HepG2 (cell line): Measurements from ENCODE around the gene MAP3K3. TPM values are rescaled to one million over a fixed set of nuclear protein-coding genes. Genes with fewer than 3 reads are reported as not detected.

ENCODE experiments used
- DR1 ChIP-seq: sonication (generic); formaldehyde crosslinking; IDR thresholded peaks from 2 replicates; pipeline ENCODE4 v1.8.0; 2021; ENCODE audit warnings: mild to moderate bottlenecking, missing genetic modification reagents, inconsistent platforms
- FOXK1 ChIP-seq: sonication (generic); formaldehyde crosslinking; IDR thresholded peaks from 2 replicates; pipeline ENCODE4 v1.4.0; 2020; ENCODE audit warnings: low read depth, missing genetic modification reagents, borderline replicate concordance
- GFI1 ChIP-seq: sonication (generic); formaldehyde crosslinking; IDR thresholded peaks from 2 replicates; pipeline ENCODE4 v1.5.0; 2020; ENCODE audit warnings: missing genetic modification reagents, mild to moderate bottlenecking, borderline replicate concordance
- HINFP ChIP-seq: sonication (generic); formaldehyde crosslinking; IDR thresholded peaks from 2 replicates; pipeline ENCODE4 v1.4.0; 2020; ENCODE audit warnings: low read depth, mild to moderate bottlenecking, missing genetic modification reagents
- HMG20B ChIP-seq: conservative IDR thresholded peaks from 2 replicates; pipeline ENCODE4 v1.6.1; 2016; ENCODE audit warnings: missing genetic modification reagents, missing compliant biosample characterization
- HNF4G ChIP-seq, 2 experiments: sonication (generic) in 1 of 2; formaldehyde crosslinking in 1 of 2; IDR thresholded peaks; 2 replicates each; pipeline versions ENCODE4 v1.4.0 to v1.6.1; 2011 to 2020; ENCODE audit warnings: borderline replicate concordance in 2 of 2, low read depth in 2 of 2, mild to moderate bottlenecking in 2 of 2, low read length in 1 of 2, missing genetic modification reagents in 1 of 2, moderate library complexity in 1 of 2
- MXD3 ChIP-seq: IDR thresholded peaks from 2 replicates; pipeline ENCODE4 v1.6.1; 2016; ENCODE audit warnings: mild to moderate bottlenecking, missing biosample characterization, missing genetic modification reagents
- NFAT5 ChIP-seq: sonication (generic); formaldehyde crosslinking; IDR thresholded peaks from 2 replicates; pipeline ENCODE4 v1.4.0; 2020; ENCODE audit warnings: missing genetic modification reagents
- PBX2 ChIP-seq: IDR thresholded peaks from 2 replicates; pipeline ENCODE4 v1.6.1; 2016; ENCODE audit warnings: control low read depth
- PHF8 ChIP-seq: sonication (generic); formaldehyde crosslinking; IDR thresholded peaks from 2 replicates; pipeline ENCODE4 v1.5.0; 2020; ENCODE audit warnings: missing genetic modification reagents
- SAP130 ChIP-seq: IDR thresholded peaks from 2 replicates; pipeline ENCODE4 v1.6.1; 2016; ENCODE audit warnings: low read depth
- SRSF9 ChIP-seq: fragments of 200-400 bp; formaldehyde crosslinking; IDR thresholded peaks from 2 replicates; pipeline ENCODE4 v1.6.1; 2018; ENCODE audit warnings: borderline replicate concordance, mild to moderate bottlenecking, low read depth, low read length; ENCODE audit not compliant: insufficient read depth, poor library complexity, severe bottlenecking
- ZNF232 ChIP-seq: sonication (generic); formaldehyde crosslinking; IDR thresholded peaks from 2 replicates; pipeline ENCODE4 v1.4.0; 2020; ENCODE audit warnings: missing genetic modification reagents, borderline replicate concordance
- ZNF24 ChIP-seq: fragments of 450-650 bp; IDR thresholded peaks from 2 replicates; pipeline ENCODE4 v1.6.1; 2017; ENCODE audit warnings: antibody characterized with exemption, mild to moderate bottlenecking
- ZNF280D ChIP-seq: sonication (generic); formaldehyde crosslinking; IDR thresholded peaks from 2 replicates; pipeline ENCODE4 v1.5.1; 2020; ENCODE audit warnings: mild to moderate bottlenecking, missing genetic modification reagents
- ZNF335 ChIP-seq: sonication (generic); formaldehyde crosslinking; IDR thresholded peaks from 2 replicates; pipeline ENCODE4 v1.4.0; 2020; ENCODE audit warnings: missing genetic modification reagents
- polyA plus RNA-seq, 8 experiments: library from polyadenylated mRNA; depleted of rRNA in 3 of 8; stranded (reverse) in 7 of 8; unstranded in 1 of 8; fragments of >200 nt; fragmentation: Illumina TruSeq in 4 of 8; extraction: Trizol in 4 of 8; gene quantifications; 2 replicates each; pipeline versions ENCODE4 v1.2.1 to v1.2.3, GENCODE V29; 2011 to 2016; ENCODE audit warnings: low read depth in 4 of 8, missing spikeins in 1 of 8, mixed read lengths in 1 of 8; ENCODE audit not compliant: insufficient read depth in 1 of 8
- total RNA-seq, 5 experiments: library from RNA; depleted of rRNA; stranded (reverse); fragments of >200 nt; fragmentation: Illumina TruSeq; extraction: Trizol; gene quantifications; 2 replicates each; pipeline ENCODE4 v1.2.3, GENCODE V29; 2016; ENCODE audit warnings: low read depth in 1 of 5

Gene MAP3K3
- total and polyA plus RNA-seq, 2 of the 13 experiments (the other 11 are each of a cell fraction or from before 2014, with no cell fraction given) = 17.7 to 21.8 TPM

- TF ChIP-seq NFAT5 (CRISPR knock-in tag) (peak; percentile 39; the same call in 1 of the 2 replicates), PHF8 (CRISPR knock-in tag) (peak; percentile 94), MXD3 (peak; percentile 77), ZNF280D (CRISPR knock-in tag) (no peak; the same call in 1 of the 2 replicates), SAP130 (CRISPR knock-in tag) (peak; percentile 93), HNF4G (IDR thresholded peaks at IDR 0.05; ENCODE audit: borderline replicate concordance, low read depth, low read length) (no peak), HNF4G (CRISPR knock-in tag; IDR thresholded peaks at IDR 0.05; ENCODE audit: borderline replicate concordance, low read depth) (no peak), ZNF24 (0 out of 2 replicates have a peak, but pooled peaks have one; percentile 41), FOXK1 (CRISPR knock-in tag) (no peak; the same call in none of the 2 replicates), DR1 (CRISPR knock-in tag) (peak; percentile 92), PBX2 (CRISPR knock-in tag) (no peak), HMG20B (CRISPR knock-in tag) (no peak), SRSF9 (no peak), HINFP (CRISPR knock-in tag) (0 out of 2 replicates have a peak, but pooled peaks have one; percentile 44), ZNF335 (CRISPR knock-in tag) (peak; percentile 99), ZNF232 (peak; percentile 88), GFI1 (peak; percentile 81)
These were observed 119.4 kb downstream of the MAP3K3 start, which contains the start of gene STRADA (continued) for GRCh38 chr17:63741408-63742173.
